ENCODE results near the gene STRA6.

Gene STRA6

GRCh38 chr15:74214324-74215021 is 11.9 kb upstream of the STRA6 start:
- H3K4me1 ChIP-seq (ENCODE audit: control insufficient read depth, insufficient read depth, low read length), result peaks cover 16% of the 10 kb centered on the region
- no peaks in the 10 kb centered on the region for H3K36me3 ChIP-seq (ENCODE audit: control insufficient read depth, insufficient read depth, low read length)
- WGBS (ENCODE audit: insufficient coverage, insufficient read length), result no CpG with 5 or more reads among the region's 6 CpGs
- H3K27ac ChIP-seq (ENCODE audit: low read length), result no peak overlapping the region
- no peak for DNase-seq (ENCODE audit: low read depth, low spot score)
- H3K27me3 ChIP-seq (ENCODE audit: control insufficient read depth, insufficient read depth, low read length), result peaks cover 2% of the 10 kb centered on the region; the same call in 1 of the 2 replicates
- no peaks in the 10 kb centered on the region for H3K9me3 ChIP-seq (ENCODE audit: control insufficient read depth, insufficient read depth, low read length)
- no peak overlapping the region for H3K4me3 ChIP-seq (ENCODE audit: low read length)

DNA sequence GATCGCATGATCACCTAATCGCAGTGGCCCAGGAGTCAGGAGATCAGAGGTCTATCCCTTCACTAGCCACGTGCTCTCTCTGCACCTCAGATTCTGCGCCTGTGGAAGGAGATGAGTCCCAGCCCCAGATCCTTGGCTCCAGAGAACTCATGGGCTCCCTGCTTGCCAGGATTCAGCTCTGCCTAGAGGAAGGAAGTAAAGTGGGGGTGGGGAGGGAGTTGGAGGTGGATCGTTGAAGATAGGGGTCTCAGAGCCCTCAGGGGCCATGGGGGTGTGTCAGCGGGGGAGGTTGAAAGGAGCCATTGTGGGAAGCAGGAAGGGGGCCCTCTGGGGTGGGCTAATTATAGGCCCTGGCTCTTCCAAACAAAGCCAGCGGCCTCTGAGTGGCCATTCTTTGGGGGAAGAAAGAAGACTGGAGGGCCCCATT is 11.3 kb upstream of the STRA6 start:
- H3K27ac ChIP-seq (ENCODE audit: low read length), result no peak overlapping the region
- H3K36me3 ChIP-seq (ENCODE audit: control insufficient read depth, insufficient read depth, low read length), result no peaks in the 10 kb centered on the region
- no CpG with 5 or more reads among the region's 7 CpGs for WGBS (ENCODE audit: insufficient coverage, insufficient read length)
- H3K9me3 ChIP-seq (ENCODE audit: control insufficient read depth, insufficient read depth, low read length), result no peaks in the 10 kb centered on the region
- peaks cover 2% of the 10 kb centered on the region; the same call in 1 of the 2 replicates for H3K27me3 ChIP-seq (ENCODE audit: control insufficient read depth, insufficient read depth, low read length)
- no peak overlapping the region for H3K4me3 ChIP-seq (ENCODE audit: low read length)
- peaks cover 16% of the 10 kb centered on the region for H3K4me1 ChIP-seq (ENCODE audit: control insufficient read depth, insufficient read depth, low read length)
- no peak for DNase-seq (ENCODE audit: low read depth, low spot score)

DNA sequence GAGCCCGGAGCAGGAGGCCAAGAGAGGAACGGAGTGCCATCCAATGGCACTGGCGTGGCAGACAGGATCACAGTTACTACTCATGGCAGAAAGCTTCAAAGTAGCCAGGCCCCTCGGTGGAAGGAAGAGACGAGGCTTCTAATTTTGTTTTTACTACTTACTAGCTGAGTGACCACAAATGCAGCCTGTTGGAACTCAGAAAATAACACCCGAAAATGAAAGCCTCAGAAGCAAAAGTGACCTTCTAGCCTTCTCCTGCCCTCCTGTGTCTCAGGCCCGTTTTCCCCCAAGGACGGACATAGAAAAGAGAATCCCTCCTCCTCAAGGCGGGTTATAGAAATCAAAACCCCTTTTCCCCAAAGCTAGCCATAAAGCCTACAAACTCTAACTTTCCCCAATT is 9.9 kb upstream of the STRA6 start:
- Histone ChIP-seq H3K27me3 (ENCODE audit: control insufficient read depth, insufficient read depth, low read length) (no peaks in the 10 kb centered on the region; the same call in 1 of the 2 replicates), H3K9me3 (ENCODE audit: control insufficient read depth, insufficient read depth, low read length) (no peaks in the 10 kb centered on the region), H3K4me3 (ENCODE audit: low read length) (no peak overlapping the region), H3K4me1 (ENCODE audit: control insufficient read depth, insufficient read depth, low read length) (peaks cover 20% of the 10 kb centered on the region), H3K36me3 (ENCODE audit: control insufficient read depth, insufficient read depth, low read length) (no peaks in the 10 kb centered on the region), H3K27ac (ENCODE audit: low read length) (no peak overlapping the region)
- no peak for DNase-seq (ENCODE audit: low read depth, low spot score)
- WGBS (ENCODE audit: insufficient coverage, insufficient read length), result no CpG with 5 or more reads among the region's 9 CpGs

GRCh38 chr15:74211656-74212055 is 9.1 kb upstream of the STRA6 start:
- Histone ChIP-seq H3K27me3 (ENCODE audit: control insufficient read depth, insufficient read depth, low read length) (no peaks in the 10 kb centered on the region; the same call in 1 of the 2 replicates), H3K27ac (ENCODE audit: low read length) (no peak overlapping the region), H3K4me3 (ENCODE audit: low read length) (no peak overlapping the region), H3K4me1 (ENCODE audit: control insufficient read depth, insufficient read depth, low read length) (peaks cover 20% of the 10 kb centered on the region), H3K36me3 (ENCODE audit: control insufficient read depth, insufficient read depth, low read length) (no peaks in the 10 kb centered on the region), H3K9me3 (ENCODE audit: control insufficient read depth, insufficient read depth, low read length) (no peaks in the 10 kb centered on the region)
- no CpG with 5 or more reads among the region's 1 CpG for WGBS (ENCODE audit: insufficient coverage, insufficient read length)
- no peak for DNase-seq (ENCODE audit: low read depth, low spot score)

- peaks cover 16% of the 10 kb centered on the region; the same call in 1 of the 2 replicates for H3K4me1 ChIP-seq (ENCODE audit: control insufficient read depth, insufficient read depth, low read length)
Measured at GRCh38 chr15:74210729-74211128, 8.1 kb upstream of the STRA6 start.

GRCh38 chr15:74209997-74210671 is 7.5 kb upstream of the STRA6 start:
- no peak overlapping the region for H3K27ac ChIP-seq (ENCODE audit: low read length)
- H3K4me1 ChIP-seq (ENCODE audit: control insufficient read depth, insufficient read depth, low read length), result peaks cover 16% of the 10 kb centered on the region
- DNase-seq (ENCODE audit: low read depth, low spot score), result no peak
- no peak overlapping the region for H3K4me3 ChIP-seq (ENCODE audit: low read length)
- no peaks in the 10 kb centered on the region for H3K27me3 ChIP-seq (ENCODE audit: control insufficient read depth, insufficient read depth, low read length)
- no CpG with 5 or more reads among the region's 4 CpGs for WGBS (ENCODE audit: insufficient coverage, insufficient read length)
- H3K36me3 ChIP-seq (ENCODE audit: control insufficient read depth, insufficient read depth, low read length), result no peaks in the 10 kb centered on the region
- no peaks in the 10 kb centered on the region for H3K9me3 ChIP-seq (ENCODE audit: control insufficient read depth, insufficient read depth, low read length)

More at GRCh38 chr15:74210729-74211128, 8.1 kb upstream of the STRA6 start:
- Histone ChIP-seq H3K4me3 (ENCODE audit: low read length) (no peak overlapping the region), H3K27me3 (ENCODE audit: control insufficient read depth, insufficient read depth, low read length) (no peaks in the 10 kb centered on the region), H3K9me3 (ENCODE audit: control insufficient read depth, insufficient read depth, low read length) (no peaks in the 10 kb centered on the region), H3K27ac (ENCODE audit: low read length) (no peak overlapping the region), H3K36me3 (ENCODE audit: control insufficient read depth, insufficient read depth, low read length) (no peaks in the 10 kb centered on the region)
- no peak for DNase-seq (ENCODE audit: low read depth, low spot score)

DNA sequence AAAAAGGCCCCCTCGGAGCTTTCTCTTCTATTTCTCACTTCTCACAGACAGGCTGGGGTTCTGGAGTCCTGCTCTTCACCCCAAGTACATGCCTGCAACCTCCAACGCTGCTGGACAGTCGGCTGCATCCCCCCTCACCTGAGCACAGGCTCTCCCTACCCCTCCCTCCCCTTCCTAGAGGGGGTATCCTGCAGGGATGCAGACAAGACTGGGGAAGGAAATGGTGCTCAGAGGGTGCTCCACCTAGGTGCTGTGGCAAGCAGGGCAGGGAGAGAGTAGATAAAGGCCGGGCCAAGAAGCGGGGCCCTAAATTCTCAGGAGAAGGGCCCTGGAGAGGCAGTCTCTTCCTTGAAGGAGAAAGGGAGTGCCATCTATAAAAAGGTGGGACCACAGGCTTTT is 7.0 kb upstream of the STRA6 start:
- no CpG with 5 or more reads among the region's 5 CpGs for WGBS (ENCODE audit: insufficient coverage, insufficient read length)
- H3K27me3 ChIP-seq (ENCODE audit: control insufficient read depth, insufficient read depth, low read length), result no peaks in the 10 kb centered on the region
- peaks cover 16% of the 10 kb centered on the region for H3K4me1 ChIP-seq (ENCODE audit: control insufficient read depth, insufficient read depth, low read length)
- H3K27ac ChIP-seq (ENCODE audit: low read length), result no peak overlapping the region
- no peak for DNase-seq (ENCODE audit: low read depth, low spot score)
- no peaks in the 10 kb centered on the region for H3K9me3 ChIP-seq (ENCODE audit: control insufficient read depth, insufficient read depth, low read length)
- no peak overlapping the region for H3K4me3 ChIP-seq (ENCODE audit: low read length)
- H3K36me3 ChIP-seq (ENCODE audit: control insufficient read depth, insufficient read depth, low read length), result no peaks in the 10 kb centered on the region

- Histone ChIP-seq H3K27ac (ENCODE audit: low read length) (no peak overlapping the region), H3K27me3 (ENCODE audit: control insufficient read depth, insufficient read depth, low read length) (no peaks in the 10 kb centered on the region), H3K36me3 (ENCODE audit: control insufficient read depth, insufficient read depth, low read length) (no peaks in the 10 kb centered on the region), H3K9me3 (ENCODE audit: control insufficient read depth, insufficient read depth, low read length) (no peaks in the 10 kb centered on the region), H3K4me3 (ENCODE audit: low read length) (no peak overlapping the region), H3K4me1 (ENCODE audit: control insufficient read depth, insufficient read depth, low read length) (peaks cover 18% of the 10 kb centered on the region)
- WGBS (ENCODE audit: insufficient coverage, insufficient read length), result no CpG with 5 or more reads among the region's 11 CpGs
- DNase-seq (ENCODE audit: low read depth, low spot score), result no peak
Measured at GRCh38 chr15:74208901-74209559, 6.4 kb upstream of the STRA6 start.

DNA sequence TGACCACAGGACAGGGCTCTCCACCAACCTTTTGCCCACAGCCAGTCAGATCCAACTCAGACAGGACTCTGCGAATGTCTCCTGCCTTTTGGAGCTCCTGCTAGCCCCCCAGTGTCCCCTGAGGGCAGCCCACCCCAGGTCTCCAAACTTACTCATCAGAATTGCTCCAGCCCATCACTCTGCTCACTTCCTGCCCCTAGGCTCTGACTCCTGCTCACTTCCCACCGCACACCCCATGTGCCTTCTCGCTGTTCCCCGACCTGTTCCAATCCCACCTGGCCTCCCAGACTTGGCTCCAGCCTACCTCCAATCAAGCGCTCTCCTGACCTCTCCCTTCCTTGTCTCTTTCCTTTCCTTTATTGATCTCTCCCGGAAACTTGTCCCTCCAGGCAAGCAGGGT is 5.9 kb upstream of the STRA6 start:
- Histone ChIP-seq H3K9me3 (ENCODE audit: control insufficient read depth, insufficient read depth, low read length) (no peaks in the 10 kb centered on the region), H3K4me1 (ENCODE audit: control insufficient read depth, insufficient read depth, low read length) (peaks cover 15% of the 10 kb centered on the region), H3K36me3 (ENCODE audit: control insufficient read depth, insufficient read depth, low read length) (no peaks in the 10 kb centered on the region), H3K27me3 (ENCODE audit: control insufficient read depth, insufficient read depth, low read length) (no peaks in the 10 kb centered on the region), H3K4me3 (ENCODE audit: low read length) (no peak overlapping the region), H3K27ac (ENCODE audit: low read length) (no peak overlapping the region)
- no peak for DNase-seq (ENCODE audit: low read depth, low spot score)
- WGBS (ENCODE audit: insufficient coverage, insufficient read length), result no CpG with 5 or more reads among the region's 6 CpGs

- Histone ChIP-seq H3K27me3 (ENCODE audit: control insufficient read depth, insufficient read depth, low read length) (no peaks in the 10 kb centered on the region), H3K9me3 (ENCODE audit: control insufficient read depth, insufficient read depth, low read length) (no peaks in the 10 kb centered on the region), H3K4me1 (ENCODE audit: control insufficient read depth, insufficient read depth, low read length) (peaks cover 14% of the 10 kb centered on the region), H3K4me3 (ENCODE audit: low read length) (no peak overlapping the region), H3K27ac (ENCODE audit: low read length) (no peak overlapping the region), H3K36me3 (ENCODE audit: control insufficient read depth, insufficient read depth, low read length) (no peaks in the 10 kb centered on the region)
- DNase-seq (ENCODE audit: low read depth, low spot score), result no peak
- WGBS (ENCODE audit: insufficient coverage, insufficient read length), result no CpG with 5 or more reads among the region's 16 CpGs
Measured at GRCh38 chr15:74207652-74208440, 5.3 kb upstream of the STRA6 start.
